Skin of body (tissue), 2 donors: ENCODE results near the gene NR4A1. TPM values are rescaled to one million over a fixed set of nuclear protein-coding genes. Genes with fewer than 3 reads are reported as not detected.
"Not testable (repeated sequence)": the region's sequence is repeated elsewhere in the genome, so short reads cannot be mapped to it uniquely, and the experiment has no call there.

Source experiments
- DNase-seq: peaks from one replicate; lab custom pipeline; 2025; lab: John Stamatoyannopoulos, UW
- total RNA-seq: library from RNA; depleted of rRNA; stranded (reverse); fragments of >200 nt; gene quantifications from one replicate; pipeline ENCODE4 v1.2.3, GENCODE V29; 2014

Gene NR4A1
- total RNA-seq, 1 donor from 2014 or later, result 138 TPM

- DNase-seq, result no peak
Measured at GRCh38 chr12:52096332-52097044, 45.2 kb downstream of the NR4A1 start.

- no peak for DNase-seq
Measured at GRCh38 chr12:52097045-52097666, 45.9 kb downstream of the NR4A1 start.

GRCh38 chr12:52104431-52105089 is 53.3 kb downstream of the NR4A1 start:
- DNase-seq, result not testable (repeated sequence)

Other genes starting within 250 kb of the NR4A1 start
- gene FIGNL2, start 202.7 kb upstream of the NR4A1 start, total RNA-seq, result 0.69 TPM
- not detected for gene ANKRD33, start 163.3 kb upstream of the NR4A1 start, total RNA-seq
- 46.8 TPM for gene ACVRL1, start 143.9 kb upstream of the NR4A1 start, total RNA-seq
- gene ACVR1B, start 99.7 kb upstream of the NR4A1 start, total RNA-seq, result 22.0 TPM
- 17.0 TPM for gene TAMALIN, start 44.5 kb upstream of the NR4A1 start, total RNA-seq
- gene ATG101, start 18.5 kb downstream of the NR4A1 start, total RNA-seq, result 24.5 TPM
- gene SMIM41, start 28.3 kb downstream of the NR4A1 start, total RNA-seq, result not detected
- 39.5 TPM for gene KRT80, start 140.6 kb downstream of the NR4A1 start, total RNA-seq
- gene KRT7, start 181.8 kb downstream of the NR4A1 start, total RNA-seq, result 10.4 TPM
- 40.8 TPM for gene KRT86, start 223.2 kb downstream of the NR4A1 start, total RNA-seq
- 27.8 TPM for gene KRT81, start 240.1 kb downstream of the NR4A1 start, total RNA-seq